Lung (tissue), 12 donors: ENCODE measurements around the gene RGS19. TPM values are rescaled to one million over a fixed set of nuclear protein-coding genes. Genes with fewer than 3 reads are reported as not detected.

ENCODE experiments used
- ATAC-seq: fragments of 200-7000 bp; cut with Tn5 transposase; one replicate; pipeline ENCODE4 v1.9.1; 2020; ENCODE audit warnings: moderate number of reproducible peaks; ENCODE audit not compliant: insufficient read depth, low FRiP score
- DNase-seq, 3 donors: peaks; one replicate each; pipeline ENCODE4 v3.0.0-alpha.2; 2013 to 2017
- H3K27ac ChIP-seq, 2 donors: one replicate each; pipeline ENCODE4 v1.5.1; 2013; ENCODE audit warnings: mild to moderate bottlenecking in 2 of 2, moderate library complexity in 2 of 2, control low read depth in 1 of 2, inconsistent platforms in 1 of 2, low read depth in 1 of 2, low read length in 1 of 2
- H3K27me3 ChIP-seq, 3 donors: one replicate each; pipeline ENCODE4 v1.5.1; 2013; ENCODE audit warnings: low read length in 2 of 3; ENCODE audit not compliant: control insufficient read depth in 3 of 3, insufficient read depth in 3 of 3
- H3K36me3 ChIP-seq, 4 donors: one replicate each; pipeline ENCODE4 v1.5.1; 2013; ENCODE audit warnings: low read length in 4 of 4, mild to moderate bottlenecking in 1 of 4, moderate library complexity in 1 of 4; ENCODE audit not compliant: control insufficient read depth in 4 of 4, insufficient read depth in 4 of 4
- H3K4me1 ChIP-seq, 5 donors: one replicate each; pipeline ENCODE4 v1.5.1; 2013; ENCODE audit warnings: low read length in 5 of 5, mild to moderate bottlenecking in 2 of 5, moderate library complexity in 1 of 5; ENCODE audit not compliant: control insufficient read depth in 5 of 5, insufficient read depth in 5 of 5
- H3K4me3 ChIP-seq: one replicate; pipeline ENCODE4 v1.5.1; 2013; ENCODE audit warnings: mild to moderate bottlenecking, control low read depth, moderate library complexity
- H3K9ac ChIP-seq, 2 donors: one replicate each; pipeline ENCODE4 v1.5.1; 2013; ENCODE audit warnings: low read length in 2 of 2, control low read depth in 1 of 2; ENCODE audit not compliant: insufficient read depth in 1 of 2
- H3K9me3 ChIP-seq, 4 donors: one replicate each; pipeline ENCODE4 v1.5.1; 2013; ENCODE audit warnings: low read length in 3 of 4, mild to moderate bottlenecking in 1 of 4, moderate library complexity in 1 of 4; ENCODE audit not compliant: control insufficient read depth in 4 of 4, insufficient read depth in 3 of 4
- WGBS, 2 donors: extraction: QIAGEN DNeasy Blood & Tissue Kit; methylation state at CpG; one replicate each; pipeline ENCODE4 v1.1.7; 2013; 5-methylcytosine and 5-hydroxymethylcytosine counted together
- polyA plus RNA-seq, 2 donors: library from polyadenylated mRNA; stranded (reverse); fragments of 200-250 nt; gene quantifications; one replicate each; pipeline ENCODE4 v1.2.1, GENCODE V29; 2013
- total RNA-seq, 2 donors: library from RNA; depleted of rRNA in 1 of 2; stranded (reverse); fragments of >200 nt in 1 of 2; gene quantifications; one replicate each; pipeline ENCODE4 v1.2.1, GENCODE V29; 2014 to 2021
- TF ChIP-seq, protein P1 (sequence below): IDR thresholded peaks from 2 replicates; pipeline ENCODE4 v1.5.1; 2012; ENCODE audit warnings: mild to moderate bottlenecking; ENCODE audit errors: control extremely low read depth, extremely low read depth
- donor health status: control.
- donor health status: control.
- donor health status: Bipolar disorder and iron deficiency.
- donor health status: healthy.
- donor health status: DM: yes; HTN: yes; CAD: no.

The RGS19 gene
- total and polyA plus RNA-seq, 4 donors = 15.1 to 99.0 (median 35.1) TPM

DNA sequence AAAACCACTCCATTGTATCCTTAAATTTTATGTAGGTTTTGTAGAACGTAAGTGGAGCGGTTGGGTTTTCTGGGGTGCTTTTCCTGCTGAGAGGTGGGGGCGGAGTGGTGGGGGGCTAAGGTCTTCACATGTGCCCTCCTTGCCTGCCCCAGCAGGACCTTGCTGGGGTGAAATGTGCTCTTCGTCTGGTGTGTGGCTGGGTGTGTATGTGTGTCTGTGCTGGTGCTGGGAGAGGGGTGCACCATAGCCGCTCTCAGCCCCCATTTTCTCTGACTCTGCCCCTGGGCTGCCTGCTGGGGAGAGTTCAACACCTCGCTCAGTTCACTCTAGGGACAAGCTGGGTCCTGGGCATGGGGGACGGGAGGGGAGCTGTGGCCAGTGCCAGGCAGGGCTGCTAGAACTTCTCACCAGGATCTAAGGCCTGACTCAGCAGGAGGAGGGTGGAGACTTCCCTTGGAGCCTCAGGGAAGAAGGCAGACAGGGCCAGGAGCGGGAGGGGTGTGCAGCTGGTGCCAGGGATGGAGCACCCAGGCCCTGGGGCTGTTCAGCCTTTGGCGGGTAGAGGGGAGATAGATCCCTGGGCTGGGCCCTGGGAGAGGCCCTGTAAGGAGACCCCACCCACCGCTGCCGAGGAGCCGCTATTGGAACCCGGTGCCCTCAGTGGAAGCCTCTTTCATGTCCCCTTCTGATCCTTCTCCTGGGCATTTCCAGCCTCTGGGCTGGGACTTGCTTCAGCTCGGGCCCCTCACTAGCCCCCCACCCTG, 34.7 kb downstream of the RGS19 start:
- Histone ChIP-seq H3K27me3 (peaks cover 0 to 54% (median 17%) of the 10 kb centered on the region in 3 donors), H3K36me3 (peaks cover 0 to 8% (median 1%) of the 10 kb centered on the region in 4 donors), H3K9ac (no peak overlapping the region), H3K4me3 (no peak overlapping the region), H3K4me1 (peaks cover 0 to 30% (median 7%) of the 10 kb centered on the region in 5 donors), H3K9me3 (peaks cover 0 to 3% (median 0%) of the 10 kb centered on the region in 4 donors), H3K27ac (peak overlapping the region; percentile 38 to 46)
- ATAC-seq = no peak
- TF ChIP-seq, protein P1, sequence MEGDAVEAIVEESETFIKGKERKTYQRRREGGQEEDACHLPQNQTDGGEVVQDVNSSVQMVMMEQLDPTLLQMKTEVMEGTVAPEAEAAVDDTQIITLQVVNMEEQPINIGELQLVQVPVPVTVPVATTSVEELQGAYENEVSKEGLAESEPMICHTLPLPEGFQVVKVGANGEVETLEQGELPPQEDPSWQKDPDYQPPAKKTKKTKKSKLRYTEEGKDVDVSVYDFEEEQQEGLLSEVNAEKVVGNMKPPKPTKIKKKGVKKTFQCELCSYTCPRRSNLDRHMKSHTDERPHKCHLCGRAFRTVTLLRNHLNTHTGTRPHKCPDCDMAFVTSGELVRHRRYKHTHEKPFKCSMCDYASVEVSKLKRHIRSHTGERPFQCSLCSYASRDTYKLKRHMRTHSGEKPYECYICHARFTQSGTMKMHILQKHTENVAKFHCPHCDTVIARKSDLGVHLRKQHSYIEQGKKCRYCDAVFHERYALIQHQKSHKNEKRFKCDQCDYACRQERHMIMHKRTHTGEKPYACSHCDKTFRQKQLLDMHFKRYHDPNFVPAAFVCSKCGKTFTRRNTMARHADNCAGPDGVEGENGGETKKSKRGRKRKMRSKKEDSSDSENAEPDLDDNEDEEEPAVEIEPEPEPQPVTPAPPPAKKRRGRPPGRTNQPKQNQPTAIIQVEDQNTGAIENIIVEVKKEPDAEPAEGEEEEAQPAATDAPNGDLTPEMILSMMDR = no peak
- no peak for DNase-seq
- WGBS, 2 donors = 60 to 74% methylated on average over 14 of the region's 14 CpGs

DNA sequence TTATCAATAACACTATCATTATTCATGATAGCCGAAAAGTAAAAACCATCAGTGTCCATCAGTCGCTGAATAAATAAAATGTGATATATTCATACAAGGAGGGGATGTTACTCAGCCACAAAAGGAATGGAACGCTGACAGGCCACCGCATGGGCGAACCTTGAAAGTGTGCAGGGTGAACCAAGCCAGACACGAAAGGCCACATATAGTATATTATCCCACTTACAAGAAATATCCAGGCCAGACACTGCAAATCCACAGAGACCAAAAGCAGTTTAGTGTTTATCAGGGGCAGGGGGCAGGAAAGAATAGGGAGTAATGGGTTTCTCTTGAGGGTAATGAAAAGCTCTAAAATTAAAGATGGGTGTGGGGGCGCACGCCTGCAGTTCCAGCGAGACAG, 35.5 kb downstream of the RGS19 start:
- Histone ChIP-seq H3K4me1 (peaks cover 0 to 37% (median 13%) of the 10 kb centered on the region in 5 donors), H3K27ac (no peak overlapping the region), H3K9me3 (peaks cover 0 to 3% (median 0%) of the 10 kb centered on the region in 4 donors), H3K36me3 (peaks cover 0 to 8% (median 1%) of the 10 kb centered on the region in 4 donors), H3K4me3 (no peak overlapping the region), H3K27me3 (peaks cover 0 to 54% (median 19%) of the 10 kb centered on the region in 3 donors), H3K9ac (no peak overlapping the region)
- no peak for ATAC-seq
- 81 to 87% methylated on average over 9 of the region's 9 CpGs for WGBS, 2 donors
- TF ChIP-seq, protein P1 = no peak
- DNase-seq = no peak

DNA sequence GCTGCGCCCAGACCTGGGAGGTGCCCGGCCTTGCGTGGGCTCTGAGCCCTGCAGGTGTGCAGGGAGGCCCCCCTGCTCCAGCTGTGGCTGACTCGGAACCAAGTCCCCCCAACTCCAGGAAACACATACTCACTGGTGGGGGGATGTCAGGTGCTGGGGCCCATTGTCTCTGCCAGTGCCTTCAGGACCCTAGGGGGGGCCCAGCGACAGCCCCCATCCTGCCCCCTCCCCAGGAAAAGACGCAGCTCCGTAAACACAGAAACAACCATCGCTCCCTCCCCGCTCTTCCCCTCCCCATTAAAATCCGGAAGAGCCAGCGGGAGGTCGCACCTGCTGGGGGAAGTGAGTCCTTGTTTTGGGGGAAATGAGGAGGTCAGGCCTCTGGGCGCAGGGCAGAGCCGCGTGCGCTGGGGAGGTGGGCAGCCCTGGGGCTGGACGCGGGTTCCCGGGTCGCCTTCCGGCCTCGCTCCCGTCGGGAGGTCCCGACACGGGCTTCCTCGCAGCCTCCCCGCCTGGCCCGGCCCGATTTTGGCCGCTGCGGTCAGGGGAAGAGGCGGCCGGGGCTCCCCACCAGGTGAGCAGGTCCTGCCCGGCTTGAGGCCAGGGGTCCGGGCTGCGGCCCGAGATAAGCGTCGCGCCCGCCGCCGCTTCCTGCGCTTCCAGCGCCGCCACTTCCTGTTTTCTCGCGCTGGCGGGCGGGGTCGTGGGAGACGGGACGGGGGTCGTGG, 37.1 kb downstream of the RGS19 start:
- H3K9me3 ChIP-seq = no peaks in the 10 kb centered on the region

More for the DNA sequence above, 37.1 kb downstream of the RGS19 start:
- Histone ChIP-seq H3K4me1 (peaks cover 0 to 27% (median 13%) of the 10 kb centered on the region in 5 donors), H3K9ac (no peak overlapping the region), H3K27me3 (peaks cover 0 to 56% (median 24%) of the 10 kb centered on the region in 3 donors), H3K4me3 (peak overlapping the region; percentile 28), H3K27ac (peak overlapping the region; percentile 62 to 68), H3K36me3 (peaks cover 0 to 3% (median under 1%) of the 10 kb centered on the region in 4 donors)
- DNase-seq (peak in 1 of 3 donors; percentile 50), ATAC-seq (no peak)
- TF ChIP-seq, protein P1 = no peak
- WGBS, 2 donors = 1 to 2% methylated on average over 44 to 55 of the region's 55 CpGs
